GM06990 (cell line): ENCODE results near the gene HLA-DOB.
A peak's percentile ranks its signal among the peaks of the same experiment; 100 is the strongest.

Experiments
- DNase-seq: peaks from one replicate; pipeline ENCODE4 v3.0.0-alpha.2; 2011; ENCODE audit not compliant: insufficient read length; ENCODE audit errors: extremely low read depth
- H3K27me3 ChIP-seq: replicated peaks from 2 replicates; pipeline ENCODE4 v1.6.0; 2011; ENCODE audit warnings: low read length; ENCODE audit not compliant: control insufficient read depth, insufficient read depth
- H3K36me3 ChIP-seq: 2 replicates; pipeline ENCODE4 v1.5.1; 2011; ENCODE audit warnings: low read length; ENCODE audit not compliant: control insufficient read depth, insufficient read depth
- H3K4me3 ChIP-seq: replicated peaks from 2 replicates; pipeline ENCODE4 v1.5.1; 2011; ENCODE audit warnings: low read depth, mild to moderate bottlenecking, control low read depth, low read length
- TF ChIP-seq, protein P1 (sequence below): IDR thresholded peaks from 2 replicates; pipeline ENCODE4 v1.5.1; 2011; ENCODE audit warnings: low read length, control low read depth, mild to moderate bottlenecking, inconsistent platforms; ENCODE audit not compliant: insufficient read depth, poor library complexity, severe bottlenecking

HLA-DOB gene

DNA sequence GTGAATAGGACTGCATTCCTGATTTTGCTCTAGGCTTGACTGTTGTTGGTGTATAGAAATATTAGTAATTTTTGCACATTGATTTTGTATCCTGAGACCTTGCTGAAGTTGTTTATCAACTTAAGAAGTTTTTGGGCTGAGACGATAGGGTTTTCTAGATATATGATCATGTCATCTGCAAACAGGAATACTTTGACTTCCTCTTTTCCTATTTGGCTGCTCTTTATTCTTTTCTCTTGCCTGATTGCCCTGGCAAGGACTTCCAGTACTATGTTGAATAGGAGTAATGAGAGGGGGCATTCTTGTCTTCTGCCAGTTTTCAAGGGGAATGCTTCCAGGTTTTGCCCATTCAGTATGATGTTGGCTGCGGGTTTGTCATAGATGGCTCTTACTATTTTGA is 13.4 kb downstream of the HLA-DOB start:
- DNase-seq = no peak
- TF ChIP-seq, protein P1, sequence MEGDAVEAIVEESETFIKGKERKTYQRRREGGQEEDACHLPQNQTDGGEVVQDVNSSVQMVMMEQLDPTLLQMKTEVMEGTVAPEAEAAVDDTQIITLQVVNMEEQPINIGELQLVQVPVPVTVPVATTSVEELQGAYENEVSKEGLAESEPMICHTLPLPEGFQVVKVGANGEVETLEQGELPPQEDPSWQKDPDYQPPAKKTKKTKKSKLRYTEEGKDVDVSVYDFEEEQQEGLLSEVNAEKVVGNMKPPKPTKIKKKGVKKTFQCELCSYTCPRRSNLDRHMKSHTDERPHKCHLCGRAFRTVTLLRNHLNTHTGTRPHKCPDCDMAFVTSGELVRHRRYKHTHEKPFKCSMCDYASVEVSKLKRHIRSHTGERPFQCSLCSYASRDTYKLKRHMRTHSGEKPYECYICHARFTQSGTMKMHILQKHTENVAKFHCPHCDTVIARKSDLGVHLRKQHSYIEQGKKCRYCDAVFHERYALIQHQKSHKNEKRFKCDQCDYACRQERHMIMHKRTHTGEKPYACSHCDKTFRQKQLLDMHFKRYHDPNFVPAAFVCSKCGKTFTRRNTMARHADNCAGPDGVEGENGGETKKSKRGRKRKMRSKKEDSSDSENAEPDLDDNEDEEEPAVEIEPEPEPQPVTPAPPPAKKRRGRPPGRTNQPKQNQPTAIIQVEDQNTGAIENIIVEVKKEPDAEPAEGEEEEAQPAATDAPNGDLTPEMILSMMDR = no peak
- H3K36me3 ChIP-seq = peaks cover 4% of the 10 kb centered on the region
- H3K27me3 ChIP-seq = no peaks in the 10 kb centered on the region
- H3K4me3 ChIP-seq = no peak overlapping the region

DNA sequence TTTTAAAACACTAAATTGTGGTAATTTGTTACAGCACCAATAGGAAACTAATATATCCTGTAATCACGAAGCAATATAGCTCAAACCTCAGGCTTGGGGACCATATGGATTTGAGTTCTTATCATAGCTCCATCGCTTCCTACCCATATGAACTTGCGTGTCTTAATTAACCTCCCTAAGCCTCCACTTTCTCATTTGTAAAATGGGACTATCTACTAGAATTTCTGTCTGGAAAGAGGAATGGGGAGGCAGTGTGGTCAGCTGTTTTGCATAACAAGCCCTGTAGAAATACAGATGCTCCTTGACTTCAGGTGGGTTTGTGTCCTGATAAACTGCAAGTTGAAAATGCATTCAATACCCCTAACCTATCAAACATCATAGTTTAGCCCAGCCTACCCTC is 17.1 kb downstream of the HLA-DOB start:
- no peak overlapping the region for H3K4me3 ChIP-seq

DNA sequence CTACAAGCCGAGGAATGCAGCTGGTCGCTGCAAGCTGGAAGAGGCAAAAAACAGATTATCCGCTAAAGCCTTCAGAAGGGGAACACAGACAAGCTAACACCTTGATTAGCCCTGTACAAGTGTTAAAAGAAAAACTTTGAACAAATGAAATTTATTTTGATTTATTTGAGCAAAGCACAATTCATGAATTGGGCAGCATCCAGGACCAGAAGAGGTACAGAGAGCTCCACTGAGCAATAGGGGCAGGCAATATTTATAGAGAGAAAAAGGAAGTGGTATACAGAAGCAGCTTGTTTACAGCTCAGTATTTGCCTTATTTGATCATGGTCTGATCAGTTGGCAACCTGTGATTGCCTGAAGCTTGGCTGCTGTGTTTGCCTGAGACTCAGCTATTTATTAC is 17.6 kb downstream of the HLA-DOB start:
- Histone ChIP-seq H3K27me3 (no peaks in the 10 kb centered on the region), H3K36me3 (no peaks in the 10 kb centered on the region), H3K4me3 (no peak overlapping the region)
- DNase-seq = no peak
- TF ChIP-seq, protein P1 = no peak

More for the DNA sequence above, 17.1 kb downstream of the HLA-DOB start:
- TF ChIP-seq, protein P1 = no peak
- Histone ChIP-seq H3K36me3 (no peaks in the 10 kb centered on the region), H3K27me3 (no peaks in the 10 kb centered on the region)
- DNase-seq = no peak

DNA sequence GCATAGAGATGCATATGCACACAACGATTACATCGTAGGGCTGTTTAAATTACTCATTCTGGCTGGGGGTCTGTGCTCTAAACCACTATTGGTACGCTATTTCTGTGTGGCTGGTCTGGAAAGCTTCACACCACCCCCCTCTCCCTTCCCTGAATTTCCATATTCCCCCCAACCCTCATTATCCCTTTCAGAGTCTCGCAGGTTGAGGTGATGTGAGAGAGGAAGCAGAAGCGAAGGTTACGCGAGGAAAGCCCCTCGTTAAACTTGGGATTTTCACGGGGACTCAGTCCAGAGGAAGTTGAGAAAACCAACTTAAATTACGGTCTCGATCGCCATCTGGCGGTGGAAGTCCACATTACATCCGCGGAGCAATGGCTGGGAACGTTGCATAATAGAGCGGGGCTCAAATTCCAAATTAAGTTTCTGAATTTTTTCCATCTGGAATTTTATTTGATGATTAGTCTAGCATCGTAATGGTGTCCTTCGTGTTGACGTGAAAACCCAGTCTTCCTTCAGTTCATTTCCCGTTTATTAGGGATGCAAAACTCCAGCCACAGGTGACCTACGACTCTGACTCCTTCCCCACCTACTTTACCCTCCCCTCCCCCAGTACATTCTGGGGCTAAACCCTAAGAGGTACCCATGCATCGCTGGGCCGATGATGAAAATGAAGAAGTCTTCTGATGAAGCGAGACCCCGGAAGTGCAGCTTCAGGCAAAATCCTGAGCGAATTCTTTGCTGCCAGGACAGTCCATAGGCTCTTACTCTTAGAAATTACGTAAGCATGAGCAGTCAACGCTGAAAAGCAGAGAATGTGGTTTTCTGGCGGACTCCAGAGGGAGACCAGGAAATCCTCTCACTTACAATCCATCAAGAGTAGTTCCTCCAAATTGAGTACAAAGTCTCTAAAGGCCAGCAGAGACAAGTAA is 19.7 kb downstream of the HLA-DOB start:
- peak overlapping the region; percentile 29 for H3K4me3 ChIP-seq
- peak; percentile 62 for DNase-seq
- H3K27me3 ChIP-seq = no peaks in the 10 kb centered on the region
- no peaks in the 10 kb centered on the region for H3K36me3 ChIP-seq
- TF ChIP-seq, protein P1 = peak; percentile 73

DNA sequence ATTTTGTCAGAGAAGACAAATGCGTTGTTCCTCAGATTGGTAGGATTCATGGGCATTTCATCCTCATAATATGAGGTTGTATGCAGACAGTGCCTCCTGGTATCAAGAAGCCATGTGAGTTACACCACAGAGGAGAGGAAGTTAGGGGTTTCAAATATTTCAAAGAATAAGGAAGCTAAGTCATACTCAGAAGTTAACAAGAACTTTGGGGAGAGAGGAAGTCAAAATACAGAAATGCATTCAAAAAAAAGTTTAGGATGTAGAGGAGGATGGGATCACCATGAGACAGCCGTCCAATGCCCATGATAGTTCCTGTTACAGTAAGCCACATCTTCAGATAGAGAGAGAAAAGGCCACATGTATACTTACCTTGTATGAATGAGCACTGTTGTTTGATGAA is 22.3 kb downstream of the HLA-DOB start:
- Histone ChIP-seq H3K27me3 (no peaks in the 10 kb centered on the region; the same call in 1 of the 2 replicates), H3K4me3 (no peak overlapping the region), H3K36me3 (no peaks in the 10 kb centered on the region)
- no peak for DNase-seq
- TF ChIP-seq, protein P1 = no peak
